Measurements from ENCODE around the gene MAST3.

The MAST3 gene

GRCh38 chr19:18165794-18166544 lies 68.4 kb downstream of the MAST3 start:
- H3K4me1 Mint-ChIP-seq, result peaks cover 15% of the 10 kb centered on the region
- ATAC-seq (no peak), DNase-seq (no peak)
- no peaks in the 10 kb centered on the region for H3K27me3 Mint-ChIP-seq
- H3K27ac Mint-ChIP-seq, result no peak overlapping the region
- no peak overlapping the region for H3K4me3 Mint-ChIP-seq
- no peaks in the 10 kb centered on the region for H3K9me3 Mint-ChIP-seq

- Mint-ChIP-seq H3K4me1 (peaks cover 14% of the 10 kb centered on the region), H3K27ac (no peak overlapping the region), H3K27me3 (no peaks in the 10 kb centered on the region), H3K9me3 (no peaks in the 10 kb centered on the region), H3K4me3 (no peak overlapping the region)
- no peak for DNase-seq
- no peak for ATAC-seq
These were observed 69.4 kb downstream of the MAST3 start for GRCh38 chr19:18167011-18167410.

DNA sequence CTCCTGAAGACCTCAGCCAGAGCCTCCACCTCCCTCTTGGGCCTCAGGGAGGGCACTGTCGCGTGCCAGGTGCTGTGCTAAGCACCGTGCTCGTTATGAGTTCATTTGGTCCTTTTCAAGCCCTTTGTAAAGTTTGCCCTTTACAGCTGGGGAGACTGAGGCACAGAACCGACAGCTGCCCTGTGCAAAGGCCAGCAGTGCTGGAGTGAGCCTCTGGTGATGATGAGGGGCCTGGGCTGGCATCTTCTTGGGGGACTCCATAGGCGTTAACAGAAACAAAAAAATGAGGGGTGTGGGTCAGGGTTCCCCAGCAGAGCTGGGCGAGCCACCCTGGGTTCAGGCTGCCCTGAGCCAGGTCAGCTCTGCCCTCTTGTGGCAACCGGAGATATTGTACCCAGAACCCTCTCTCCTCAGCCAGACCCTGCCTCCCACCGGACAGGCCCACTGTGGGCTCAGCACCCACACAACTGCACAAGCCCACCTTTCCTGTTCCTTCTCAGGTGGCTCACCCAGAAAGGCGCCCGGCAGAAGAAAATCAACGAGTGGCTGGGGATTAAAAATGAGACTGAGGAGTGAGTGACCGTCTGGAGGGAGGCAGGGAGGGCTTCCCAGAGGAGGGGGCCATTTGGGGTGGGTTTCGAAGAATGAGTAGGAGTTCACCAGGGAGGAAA lies 70.5 kb downstream of the MAST3 start:
- H3K27me3 Mint-ChIP-seq, result no peaks in the 10 kb centered on the region
- H3K27ac Mint-ChIP-seq, result peak overlapping the region in 1 of 2 donors; percentile 48
- peak; percentile 67 to 71 for DNase-seq
- no peaks in the 10 kb centered on the region for H3K9me3 Mint-ChIP-seq
- peak; percentile 94 for ATAC-seq
- H3K4me1 Mint-ChIP-seq, result peaks cover 18% of the 10 kb centered on the region
- no peak overlapping the region for H3K4me3 Mint-ChIP-seq

DNA sequence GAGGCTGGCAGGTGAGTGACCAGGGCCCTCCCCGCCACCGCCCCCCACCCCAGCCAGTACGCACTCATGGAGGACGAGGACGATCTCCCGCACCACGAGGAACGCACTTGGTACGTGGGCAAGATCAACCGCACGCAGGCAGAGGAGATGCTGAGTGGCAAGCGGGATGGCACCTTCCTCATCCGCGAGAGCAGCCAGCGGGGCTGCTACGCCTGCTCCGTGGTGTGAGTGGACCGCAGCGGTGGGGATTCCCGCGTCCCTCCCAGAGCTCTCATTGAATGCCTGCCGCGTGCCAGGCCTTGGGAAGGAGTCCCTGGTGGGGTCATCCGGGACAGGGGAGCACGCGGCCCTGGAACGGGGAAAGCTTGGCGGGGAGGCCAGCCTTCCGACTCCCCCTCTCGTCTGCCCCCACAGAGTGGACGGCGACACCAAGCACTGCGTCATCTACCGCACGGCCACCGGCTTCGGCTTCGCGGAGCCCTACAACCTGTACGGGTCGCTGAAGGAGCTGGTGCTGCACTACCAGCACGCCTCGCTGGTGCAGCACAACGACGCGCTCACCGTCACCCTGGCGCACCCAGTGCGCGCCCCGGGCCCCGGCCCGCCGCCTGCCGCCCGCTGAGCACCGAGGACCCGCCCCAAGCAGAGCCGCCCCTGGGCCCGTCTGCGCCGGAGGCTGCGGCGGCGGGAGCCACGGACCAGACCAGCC lies 71.2 kb downstream of the MAST3 start:
- H3K4me1 Mint-ChIP-seq, result peaks cover 26% of the 10 kb centered on the region
- H3K9me3 Mint-ChIP-seq, result no peaks in the 10 kb centered on the region
- no peak overlapping the region for H3K4me3 Mint-ChIP-seq
- no peak overlapping the region for H3K27ac Mint-ChIP-seq
- ATAC-seq (no peak), DNase-seq (no peak)
- H3K27me3 Mint-ChIP-seq, result no peaks in the 10 kb centered on the region

DNA sequence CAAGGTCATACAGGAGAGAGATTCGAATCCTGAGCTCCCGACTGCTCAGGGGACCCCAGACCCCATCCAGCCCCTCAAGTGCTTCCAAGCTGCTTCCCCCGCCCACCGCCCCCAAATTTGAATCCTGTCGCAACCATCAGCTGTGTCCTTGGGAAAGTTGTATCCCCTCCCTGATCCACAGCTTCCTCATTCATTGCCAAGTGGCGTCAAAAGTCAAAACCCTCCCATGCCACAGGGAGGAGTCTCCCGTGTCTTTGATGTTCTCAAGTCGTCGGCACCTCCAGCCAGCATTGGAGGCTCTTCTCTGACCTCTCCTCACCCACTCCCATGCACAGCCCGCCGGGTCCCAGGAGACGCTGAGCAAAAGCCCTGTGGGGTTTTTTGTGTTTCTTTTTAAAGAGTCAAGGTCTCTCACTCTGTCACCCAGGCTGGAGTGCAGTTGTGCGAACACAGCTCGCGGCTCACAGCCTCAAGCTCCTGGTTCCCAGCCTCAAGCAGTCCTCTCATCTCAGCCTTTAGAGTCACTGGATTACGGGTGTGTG lies 73.2 kb downstream of the MAST3 start:
- H3K27ac Mint-ChIP-seq, result no peak overlapping the region
- no peaks in the 10 kb centered on the region for H3K9me3 Mint-ChIP-seq
- no peak overlapping the region for H3K4me3 Mint-ChIP-seq
- DNase-seq, result no peak
- no peaks in the 10 kb centered on the region for H3K27me3 Mint-ChIP-seq
- peaks cover 43% of the 10 kb centered on the region for H3K4me1 Mint-ChIP-seq
- ATAC-seq, result no peak

DNA sequence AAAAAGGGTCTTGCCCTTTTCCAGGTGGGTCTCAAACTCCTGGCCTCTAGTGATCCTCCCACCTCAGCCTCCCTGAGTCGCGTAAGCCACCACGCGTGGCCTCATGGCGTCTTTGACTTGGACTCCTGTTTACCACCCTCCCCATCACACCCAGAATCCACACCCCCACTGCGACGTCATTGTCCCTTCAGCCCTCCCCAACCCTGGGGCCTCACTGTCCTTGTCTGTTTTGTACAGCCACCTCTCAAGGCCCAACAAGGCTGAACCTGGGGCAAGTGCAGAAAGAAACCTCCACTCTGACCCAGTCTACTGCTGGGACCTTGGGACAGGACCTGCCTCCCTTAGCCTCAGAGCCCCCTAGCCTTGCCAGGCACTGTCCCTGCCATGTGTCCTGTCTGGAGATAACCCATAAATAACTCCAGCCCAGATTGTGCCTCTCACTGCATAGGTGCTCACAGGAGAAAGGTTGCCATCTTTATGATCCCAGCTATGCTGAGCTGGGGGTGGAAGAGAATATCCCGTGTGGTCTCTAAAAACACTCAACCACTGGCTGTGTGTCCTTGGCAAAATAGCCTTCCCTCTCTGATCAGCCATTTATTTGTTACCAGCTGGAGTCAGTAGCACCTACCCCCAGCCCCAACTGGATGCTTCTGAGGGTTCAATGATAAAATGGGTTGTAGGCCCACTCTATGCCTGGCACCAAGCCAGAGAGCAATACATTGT lies 74.2 kb downstream of the MAST3 start:
- H3K27me3 Mint-ChIP-seq, result no peaks in the 10 kb centered on the region
- H3K9me3 Mint-ChIP-seq, result no peaks in the 10 kb centered on the region
- H3K4me3 Mint-ChIP-seq, result no peak overlapping the region
- DNase-seq (no peak), ATAC-seq (no peak)
- no peak overlapping the region for H3K27ac Mint-ChIP-seq
- peaks cover 43% of the 10 kb centered on the region for H3K4me1 Mint-ChIP-seq

DNA sequence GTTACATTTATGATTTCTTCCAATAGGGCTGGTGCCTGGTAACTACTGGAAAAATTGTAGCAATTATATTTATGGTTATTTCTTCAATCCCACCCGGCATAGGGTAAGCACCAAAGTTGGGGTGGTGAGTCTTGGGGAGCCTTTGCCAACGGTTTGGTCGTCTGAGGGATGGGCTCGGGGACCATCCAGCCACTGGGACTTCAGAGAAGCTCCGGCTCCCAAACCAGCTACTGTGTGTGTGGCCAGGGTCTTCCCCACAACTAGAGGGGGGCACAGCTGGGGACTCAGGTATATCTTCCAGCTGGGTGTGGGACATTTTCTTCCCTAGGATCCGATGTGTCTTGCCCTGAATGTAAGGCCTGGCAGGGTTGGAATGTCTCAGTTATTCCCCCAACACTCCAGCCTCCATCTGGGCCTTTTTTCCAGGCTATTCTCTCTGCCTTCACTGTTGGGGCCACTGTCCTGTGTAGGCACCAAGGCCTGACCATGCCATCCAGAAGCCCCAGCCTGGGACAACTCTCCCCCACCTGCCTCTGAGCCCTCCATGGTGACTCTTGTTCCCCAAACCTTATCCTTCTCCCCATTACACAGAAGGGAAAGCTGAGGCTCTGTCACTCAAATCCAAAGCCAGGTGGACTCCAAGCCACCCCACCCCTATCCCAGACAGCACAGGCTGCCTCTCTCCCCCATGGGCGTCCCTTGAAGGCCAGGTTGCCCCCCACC lies 74.9 kb downstream of the MAST3 start:
- DNase-seq (no peak), ATAC-seq (no peak)
- no peaks in the 10 kb centered on the region for H3K27me3 Mint-ChIP-seq
- peaks cover 43% of the 10 kb centered on the region for H3K4me1 Mint-ChIP-seq
- peak overlapping the region; percentile 66 to 68 for H3K4me3 Mint-ChIP-seq
- peak overlapping the region; percentile 68 to 80 for H3K27ac Mint-ChIP-seq
- H3K9me3 Mint-ChIP-seq, result no peaks in the 10 kb centered on the region

DNA sequence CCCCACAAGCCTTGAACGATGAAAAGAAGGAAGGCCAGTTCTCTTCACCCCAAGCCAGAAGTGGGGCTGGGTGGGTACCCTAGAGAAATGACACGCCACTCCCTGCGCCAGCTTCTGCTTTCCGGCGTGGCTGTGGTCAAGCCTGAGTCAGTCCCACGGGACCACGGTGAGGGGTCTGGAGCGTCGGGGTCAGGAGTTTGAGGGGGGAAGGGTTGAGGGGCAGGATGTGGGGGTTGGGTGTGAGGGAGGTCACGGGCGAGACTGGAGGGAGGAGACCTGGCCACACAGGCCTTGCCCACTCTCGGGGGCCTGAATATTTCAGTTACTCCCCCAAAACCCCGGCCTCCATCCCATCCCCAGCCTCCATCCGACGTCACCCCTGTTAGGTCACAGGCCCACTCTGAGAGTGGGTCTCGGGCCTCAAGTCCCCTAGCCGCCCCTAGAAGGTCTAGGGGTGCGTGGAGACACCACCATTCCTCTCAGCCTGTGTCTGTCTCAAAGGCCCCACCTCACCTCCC lies 75.5 kb downstream of the MAST3 start:
- Mint-ChIP-seq H3K27me3 (no peaks in the 10 kb centered on the region), H3K4me1 (peaks cover 39% of the 10 kb centered on the region), H3K9me3 (no peaks in the 10 kb centered on the region), H3K27ac (peak overlapping the region; percentile 80 to 87), H3K4me3 (peak overlapping the region; percentile 89 to 92)
- DNase-seq (no peak), ATAC-seq (no peak)

GRCh38 chr19:18173572-18174288 lies 76.2 kb downstream of the MAST3 start, which contains the start of gene IFI30:
Gene IFI30 (plus strand): TSS chr19:18173813. CDS start chr19:18173842, 29 bp downstream.
- no peaks in the 10 kb centered on the region for H3K27me3 Mint-ChIP-seq
- peak within 1 kb of the TSS; percentile 87 to 90 for H3K27ac Mint-ChIP-seq
- DNase-seq (peak; percentile 44 to 62), ATAC-seq (peak; percentile 83)
- H3K4me1 Mint-ChIP-seq, result peaks cover 36% of the 10 kb centered on the region
- no peaks in the 10 kb centered on the region for H3K9me3 Mint-ChIP-seq
- peak within 1 kb of the TSS; percentile 89 to 92 for H3K4me3 Mint-ChIP-seq

DNA sequence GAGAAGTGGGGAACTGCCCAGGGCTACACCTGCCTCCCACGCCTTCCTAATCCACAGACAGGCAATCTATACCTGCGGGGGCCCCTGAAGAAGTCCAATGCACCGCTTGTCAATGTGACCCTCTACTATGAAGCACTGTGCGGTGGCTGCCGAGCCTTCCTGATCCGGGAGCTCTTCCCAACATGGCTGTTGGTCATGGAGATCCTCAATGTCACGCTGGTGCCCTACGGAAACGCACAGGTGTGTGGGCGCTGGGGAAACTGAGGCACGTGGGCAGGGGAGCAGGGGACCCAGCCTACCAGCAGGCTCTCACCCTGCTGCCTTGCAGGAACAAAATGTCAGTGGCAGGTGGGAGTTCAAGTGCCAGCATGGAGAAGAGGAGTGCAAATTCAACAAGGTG lies 77.4 kb downstream of the MAST3 start:
- Mint-ChIP-seq H3K9me3 (no peaks in the 10 kb centered on the region), H3K4me1 (peaks cover 36% of the 10 kb centered on the region), H3K4me3 (peak overlapping the region in 1 of 2 donors; percentile 92), H3K27ac (no peak overlapping the region), H3K27me3 (no peaks in the 10 kb centered on the region)
- ATAC-seq (no peak), DNase-seq (no peak)

DNA sequence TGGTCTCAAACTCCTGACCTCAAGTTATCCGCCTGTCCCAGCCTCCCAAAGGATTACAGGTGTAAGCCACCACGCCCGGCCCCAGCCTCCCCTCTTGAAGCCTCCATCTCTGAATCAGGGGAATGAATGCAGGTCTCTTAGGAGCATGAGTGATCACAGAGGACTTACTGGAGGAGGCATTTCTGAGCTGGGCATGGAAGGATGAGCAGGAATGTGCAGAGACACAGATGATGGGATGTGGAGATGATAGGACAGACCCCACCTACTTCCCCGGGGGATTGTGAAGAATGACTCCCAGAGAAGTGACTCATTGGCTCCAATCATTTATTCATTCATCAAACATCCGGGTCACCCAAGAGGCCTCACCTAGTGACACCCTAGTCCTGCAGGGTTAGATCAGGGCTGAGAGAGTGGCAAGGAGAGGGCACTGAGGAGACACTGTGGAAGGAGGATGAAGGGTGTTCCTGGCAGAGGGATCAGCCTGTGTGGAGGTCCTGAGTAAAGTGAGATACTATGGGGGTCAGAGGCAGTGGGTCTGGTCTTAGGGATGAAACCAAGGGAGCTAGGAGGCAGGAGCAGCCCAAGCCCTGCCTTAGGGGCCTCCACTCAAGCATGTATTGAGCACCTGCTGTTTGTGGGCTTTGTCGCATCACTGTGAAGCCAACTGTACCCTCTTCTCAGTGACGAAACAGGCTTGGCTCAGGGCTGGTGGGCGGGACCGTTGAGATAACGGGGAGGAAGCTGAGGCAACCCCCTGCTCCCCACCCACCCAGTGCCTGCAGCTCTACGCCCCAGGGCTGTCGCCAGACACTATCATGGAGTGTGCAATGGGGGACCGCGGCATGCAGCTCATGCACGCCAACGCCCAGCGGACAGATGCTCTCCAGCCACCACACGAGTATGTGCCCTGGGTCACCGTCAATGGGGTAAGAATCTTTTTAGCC lies 79.1 kb downstream of the MAST3 start:
- H3K4me3 Mint-ChIP-seq, result no peak overlapping the region
- H3K27me3 Mint-ChIP-seq, result peaks cover 5% of the 10 kb centered on the region
- no peak overlapping the region for H3K27ac Mint-ChIP-seq

DNA sequence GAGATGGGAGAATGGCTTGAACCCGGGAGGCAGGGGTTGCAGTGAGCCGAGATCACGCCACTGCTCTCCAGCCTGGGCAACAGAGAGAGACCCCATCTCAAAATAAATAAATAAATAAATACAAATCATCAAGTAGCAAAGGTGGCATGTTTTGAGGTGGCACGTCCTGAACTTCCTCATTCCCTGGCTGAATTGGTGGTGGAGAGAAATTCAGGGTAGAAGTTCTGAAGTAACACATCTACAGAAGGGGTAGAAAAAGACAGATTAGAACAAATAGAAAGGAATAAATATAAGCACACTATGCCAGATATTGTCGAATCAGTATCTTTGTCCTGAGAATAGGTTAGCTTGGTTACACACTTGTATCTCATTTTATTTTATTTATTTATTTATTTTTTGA lies 82.4 kb downstream of the MAST3 start:
- no peak overlapping the region for H3K4me3 Mint-ChIP-seq
- H3K4me1 Mint-ChIP-seq, result peaks cover 6% of the 10 kb centered on the region
- DNase-seq (no peak), ATAC-seq (no peak)
- H3K27ac Mint-ChIP-seq, result no peak overlapping the region
- no peaks in the 10 kb centered on the region for H3K9me3 Mint-ChIP-seq
- H3K27me3 Mint-ChIP-seq, result peaks cover 6% of the 10 kb centered on the region

More for the DNA sequence above, 79.1 kb downstream of the MAST3 start:
- ATAC-seq (no peak), DNase-seq (no peak)
- Mint-ChIP-seq H3K4me1 (peaks cover 34% of the 10 kb centered on the region), H3K9me3 (no peaks in the 10 kb centered on the region)

- H3K4me1 Mint-ChIP-seq, result no peaks in the 10 kb centered on the region
- H3K27me3 Mint-ChIP-seq, result peaks cover 14% of the 10 kb centered on the region
- ATAC-seq, result no peak
- no peak overlapping the region for H3K4me3 Mint-ChIP-seq
- DNase-seq, result no peak
- H3K27ac Mint-ChIP-seq, result no peak overlapping the region
- H3K9me3 Mint-ChIP-seq, result no peaks in the 10 kb centered on the region
These were observed 86.0 kb downstream of the MAST3 start for GRCh38 chr19:18183529-18183928.

All from stimulated activated naive CD8-positive, alpha-beta T cell treated with anti-CD3 and anti-CD28 coated beads, Interleukin-15, amount 100 ng/mL, for 72 hours (primary cell).